ENCODE results near the gene SLC30A10. TPM values are rescaled to one million over a fixed set of nuclear protein-coding genes. Genes with fewer than 3 reads are reported as not detected.

SLC30A10 gene
- polyA plus RNA-seq, 2 of the 4 experiments (the other 2 are of a cell fraction), result 0.03 to 0.04 TPM

GRCh38 chr1:219958875-219959417 is 30.6 kb upstream of the SLC30A10 start:
- WGBS (ENCODE audit: missing lambda C conversion rate), result 82% methylated on average over 16 of the region's 16 CpGs
- H3K4me2 ChIP-seq, result no peak overlapping the region
- TF ChIP-seq RCOR1 (IDR thresholded peaks at IDR 0.05; ENCODE audit: low read depth, low read length) (no peak), EHF (CRISPR knock-in tag; IDR thresholded peaks at IDR 0.05) (no peak), CHD4 (IDR thresholded peaks at IDR 0.05; ENCODE audit: borderline replicate concordance) (no peak), FOSL2 (IDR thresholded peaks at IDR 0.05) (no peak), FOSL2 (CRISPR knock-in tag; IDR thresholded peaks at IDR 0.05) (no peak), HEYL (CRISPR knock-in tag; IDR thresholded peaks at IDR 0.05) (no peak), PBX3 (IDR thresholded peaks at IDR 0.05) (no peak)
- ChIA-PET POLR2A (no interaction called here), CTCF (interaction anchor here (1.1 kb wide), 1 partner anchor 84 kb away, joined by 3 read pairs; no protein-coding TSS in a partner anchor)
- no peak overlapping the region for H3K4me3 ChIP-seq
- no peak overlapping the region for H3K27ac ChIP-seq
- FAIRE-seq (no peak), DNase-seq (ENCODE audit: low read depth in 1 of 2, low spot score in 1 of 2) (no peak), ATAC-seq (no peak; a peak in 1 of 6 replicates)
- H3K4me1 ChIP-seq, result 0 out of 3 replicates have a peak, but pooled peaks cover 2% of the 10 kb centered on the region
- H3K9me3 ChIP-seq, result no peaks in the 10 kb centered on the region

DNA sequence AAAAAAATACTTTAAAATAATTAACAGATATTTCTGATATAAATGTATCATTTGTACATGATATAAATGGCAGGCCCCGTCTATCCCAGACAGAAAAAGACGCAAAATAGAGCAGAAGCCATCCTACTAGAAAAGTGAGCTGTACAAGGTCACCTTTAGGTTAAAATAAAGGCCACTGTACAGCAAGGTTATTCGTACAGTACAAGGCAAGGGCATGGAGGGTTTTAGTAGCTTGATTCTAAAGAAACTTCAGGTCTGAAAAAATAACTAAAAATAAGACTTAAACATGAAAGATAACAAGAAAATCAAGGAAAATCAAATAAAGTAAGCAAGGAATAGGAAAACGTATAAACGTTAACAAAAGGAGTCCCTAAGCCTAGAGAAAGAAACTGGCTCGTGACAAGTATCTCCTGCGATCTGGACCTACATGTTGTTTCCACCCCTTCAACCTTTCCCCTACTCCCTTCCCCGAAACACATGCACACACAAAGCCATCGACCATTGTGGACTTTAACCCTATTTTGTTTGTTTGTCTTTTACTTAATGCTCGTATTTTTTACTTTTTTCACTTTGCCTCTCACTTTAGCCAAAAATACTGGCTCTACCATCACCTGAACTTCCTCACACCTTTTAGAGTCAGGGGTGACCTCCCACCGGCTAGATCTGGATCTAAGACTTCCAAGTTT is 26.5 kb upstream of the SLC30A10 start:
- ChIA-PET CTCF (interaction anchor here (0.5 kb wide), 1 partner anchor 15 kb away, joined by 3 read pairs; no protein-coding TSS in a partner anchor), POLR2A (no interaction called here)
- H3K4me1 ChIP-seq, result 0 out of 3 replicates have a peak, but pooled peaks cover 2% of the 10 kb centered on the region
- FAIRE-seq, result no peak
- no peak overlapping the region for H3K4me2 ChIP-seq
- H3K27ac ChIP-seq, result no peak overlapping the region
- TF ChIP-seq BCL3 (IDR thresholded peaks at IDR 0.05), result no peak
- WGBS (ENCODE audit: missing lambda C conversion rate), result 63% methylated on average over 11 of the region's 11 CpGs
- no peak overlapping the region for H3K4me3 ChIP-seq
- no peak for DNase-seq (ENCODE audit: low read depth in 1 of 2, low spot score in 1 of 2)
- H3K9me3 ChIP-seq, result no peaks in the 10 kb centered on the region
- no peak for ATAC-seq

GRCh38 chr1:219954052-219954451 is 25.7 kb upstream of the SLC30A10 start:
- no peak for ATAC-seq
- H3K4me1 ChIP-seq, result 0 out of 3 replicates have a peak, but pooled peaks cover 2% of the 10 kb centered on the region
- 61% methylated on average over 6 of the region's 6 CpGs for WGBS (ENCODE audit: missing lambda C conversion rate)
- no peak for DNase-seq (ENCODE audit: low read depth in 1 of 2, low spot score in 1 of 2)
- H3K9me3 ChIP-seq, result no peaks in the 10 kb centered on the region
- ChIA-PET CTCF (no interaction called here), POLR2A (no interaction called here)
- no peak overlapping the region for H3K4me2 ChIP-seq
- no peak for TF ChIP-seq KDM1A (IDR thresholded peaks at IDR 0.05; ENCODE audit: low read depth)
- no peak for TF ChIP-seq USF2 (IDR thresholded peaks at IDR 0.05)
- no peak for TF ChIP-seq ZC3H11A (IDR thresholded peaks at IDR 0.05)
- TF ChIP-seq RNF2 (IDR thresholded peaks at IDR 0.05; ENCODE audit: borderline replicate concordance, low read depth), result no peak
- TF ChIP-seq MAZ (IDR thresholded peaks at IDR 0.05; ENCODE audit: borderline replicate concordance, low read depth, low read length), result no peak
- no peak for TF ChIP-seq NFE2L2 (conservative IDR thresholded peaks at IDR 0.05; ENCODE audit: low read length)
- TF ChIP-seq EP300 (IDR thresholded peaks at IDR 0.05), result no peak
- TF ChIP-seq, protein P1, sequence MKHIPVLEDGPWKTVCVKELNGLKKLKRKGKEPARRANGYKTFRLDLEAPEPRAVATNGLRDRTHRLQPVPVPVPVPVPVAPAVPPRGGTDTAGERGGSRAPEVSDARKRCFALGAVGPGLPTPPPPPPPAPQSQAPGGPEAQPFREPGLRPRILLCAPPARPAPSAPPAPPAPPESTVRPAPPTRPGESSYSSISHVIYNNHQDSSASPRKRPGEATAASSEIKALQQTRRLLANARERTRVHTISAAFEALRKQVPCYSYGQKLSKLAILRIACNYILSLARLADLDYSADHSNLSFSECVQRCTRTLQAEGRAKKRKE (CRISPR knock-in tag; IDR thresholded peaks at IDR 0.05; ENCODE audit: low read depth), result no peak
- TF ChIP-seq CHD2 (IDR thresholded peaks at IDR 0.05; ENCODE audit: low read length, partially characterized antibody), result no peak
- TF ChIP-seq BCL3 (IDR thresholded peaks at IDR 0.05), result no peak
- TF ChIP-seq RCOR1 (IDR thresholded peaks at IDR 0.05; ENCODE audit: low read depth, low read length), result no peak
- TF ChIP-seq PBX3 (IDR thresholded peaks at IDR 0.05), result no peak
- TF ChIP-seq CBX2 (IDR thresholded peaks at IDR 0.05; ENCODE audit: borderline replicate concordance, low read depth), result no peak
- no peak for TF ChIP-seq BHLHE40 (IDR thresholded peaks at IDR 0.05; ENCODE audit: low read depth, low read length)
- no peak for TF ChIP-seq FOSL2 (IDR thresholded peaks at IDR 0.05)
- TF ChIP-seq FOSL2 (CRISPR knock-in tag; IDR thresholded peaks at IDR 0.05), result no peak
- no peak for TF ChIP-seq RFX5 (IDR thresholded peaks at IDR 0.05)
- H3K4me3 ChIP-seq, result no peak overlapping the region
- no peak overlapping the region for H3K27ac ChIP-seq
- FAIRE-seq, result no peak

Data from A549 (cell line).